Thyroid gland (tissue), 4 donors: ENCODE data around the gene RASSF7.

Experiments used
- CTCF ChIP-seq, 6 experiments: fragments of 200-600 bp in 3 of 6; fragments of 450-650 bp in 3 of 6; sonication (generic) in 3 of 6; IDR thresholded peaks; one replicate each; pipeline ENCODE4 v1.5.1; 2016 to 2019; ENCODE audit warnings: antibody characterized with exemption in 6 of 6, mild to moderate bottlenecking in 2 of 6, inconsistent platforms in 1 of 6, moderate library complexity in 1 of 6
- POLR2A ChIP-seq, 2 donors: fragments of 450-650 bp; IDR thresholded peaks; one replicate each; pipeline ENCODE4 v1.6.1; 2017; ENCODE audit warnings: antibody characterized with exemption in 2 of 2, mild to moderate bottlenecking in 2 of 2, moderate library complexity in 1 of 2

GRCh38 chr11:534396-535209 is 26.2 kb upstream of the RASSF7 start:
- TF ChIP-seq POLR2A (IDR thresholded peaks at IDR 0.05) (no peak), CTCF (IDR thresholded peaks at IDR 0.05) (no peak)
